ENCODE data around the gene GRIN2C.

DNA sequence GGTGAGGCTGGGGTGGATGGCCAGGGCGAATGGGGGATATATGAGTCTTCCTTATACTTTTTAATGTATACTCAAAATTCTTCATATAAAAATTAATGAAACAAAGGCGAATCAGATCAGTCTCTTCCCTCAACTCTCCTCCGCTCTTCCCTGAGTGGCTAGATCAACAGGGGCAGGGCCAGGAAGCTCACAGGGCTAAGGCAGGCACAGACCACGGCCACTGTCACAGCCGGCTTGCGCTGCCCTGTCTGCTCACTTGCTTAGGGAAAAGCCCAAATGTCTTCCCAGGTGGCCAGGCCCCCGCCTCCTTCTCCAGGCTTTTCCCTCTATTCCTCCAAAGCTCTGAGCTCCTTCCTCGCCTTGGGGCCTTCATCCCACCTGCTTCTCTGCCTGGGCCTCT is 6.0 kb downstream of the GRIN2C start:
- TF ChIP-seq, protein P1, sequence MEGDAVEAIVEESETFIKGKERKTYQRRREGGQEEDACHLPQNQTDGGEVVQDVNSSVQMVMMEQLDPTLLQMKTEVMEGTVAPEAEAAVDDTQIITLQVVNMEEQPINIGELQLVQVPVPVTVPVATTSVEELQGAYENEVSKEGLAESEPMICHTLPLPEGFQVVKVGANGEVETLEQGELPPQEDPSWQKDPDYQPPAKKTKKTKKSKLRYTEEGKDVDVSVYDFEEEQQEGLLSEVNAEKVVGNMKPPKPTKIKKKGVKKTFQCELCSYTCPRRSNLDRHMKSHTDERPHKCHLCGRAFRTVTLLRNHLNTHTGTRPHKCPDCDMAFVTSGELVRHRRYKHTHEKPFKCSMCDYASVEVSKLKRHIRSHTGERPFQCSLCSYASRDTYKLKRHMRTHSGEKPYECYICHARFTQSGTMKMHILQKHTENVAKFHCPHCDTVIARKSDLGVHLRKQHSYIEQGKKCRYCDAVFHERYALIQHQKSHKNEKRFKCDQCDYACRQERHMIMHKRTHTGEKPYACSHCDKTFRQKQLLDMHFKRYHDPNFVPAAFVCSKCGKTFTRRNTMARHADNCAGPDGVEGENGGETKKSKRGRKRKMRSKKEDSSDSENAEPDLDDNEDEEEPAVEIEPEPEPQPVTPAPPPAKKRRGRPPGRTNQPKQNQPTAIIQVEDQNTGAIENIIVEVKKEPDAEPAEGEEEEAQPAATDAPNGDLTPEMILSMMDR (conservative IDR thresholded peaks at IDR 0.05; ENCODE audit: low read length), result no peak
- TF ChIP-seq EZH2phosphoT487 (IDR thresholded peaks at IDR 0.05; ENCODE audit: borderline replicate concordance), result no peak

Data from Loucy (cell line).